Spinal cord (tissue), 10 donors: ENCODE data around the gene CCDC124. TPM values are rescaled to one million over a fixed set of nuclear protein-coding genes. Genes with fewer than 3 reads are reported as not detected.

Experiments used
- DNase-seq, 6 donors: peaks; one replicate each; pipeline versions ENCODE4 v3.0.0 to v3.0.0-alpha.2; 2013 to 2015; ENCODE audit warnings: low spot score in 6 of 6, low read depth in 4 of 6
- H3K27ac ChIP-seq: one replicate; pipeline ENCODE4 v1.5.1; 2013; ENCODE audit warnings: low read depth, low read length, control low read depth
- H3K27me3 ChIP-seq: one replicate; pipeline ENCODE4 v1.6.1; 2013; ENCODE audit warnings: low read length; ENCODE audit not compliant: control insufficient read depth, insufficient read depth
- H3K36me3 ChIP-seq: one replicate; pipeline ENCODE4 v1.6.1; 2013; ENCODE audit warnings: low read length; ENCODE audit not compliant: control insufficient read depth, insufficient read depth
- H3K4me1 ChIP-seq: one replicate; pipeline ENCODE4 v1.6.1; 2013; ENCODE audit warnings: low read length; ENCODE audit not compliant: control insufficient read depth, insufficient read depth
- H3K4me3 ChIP-seq: one replicate; pipeline ENCODE4 v1.5.1; 2013; ENCODE audit warnings: low read depth, low read length, control low read depth
- H3K9me3 ChIP-seq: one replicate; pipeline ENCODE4 v1.6.1; 2013; ENCODE audit warnings: low read length; ENCODE audit not compliant: control insufficient read depth, insufficient read depth
- WGBS: methylation state at CpG from one replicate; pipeline ENCODE4 v1.1.5; 2013; ENCODE audit warnings: missing lambda C conversion rate; ENCODE audit not compliant: insufficient coverage; 5-methylcytosine and 5-hydroxymethylcytosine counted together
- polyA plus RNA-seq, 2 donors: library from polyadenylated mRNA; unstranded; fragments of 120-200 nt; gene quantifications; one replicate each; pipeline ENCODE4 v1.2.1, GENCODE V29; 2013; ENCODE audit not compliant: insufficient read length in 2 of 2
- total RNA-seq, 2 donors: library from RNA; depleted of rRNA in 1 of 2; stranded (reverse); fragments of 120-200 nt in 1 of 2; fragments of >200 nt in 1 of 2; gene quantifications; one replicate each; pipeline versions ENCODE4 v1.2.3 to v1.2.4, GENCODE V29; 2013 to 2014
- donor health status: healthy.

CCDC124 gene
- total and polyA plus RNA-seq, 4 donors, result 24.5 to 142 (median 83.9) TPM

DNA sequence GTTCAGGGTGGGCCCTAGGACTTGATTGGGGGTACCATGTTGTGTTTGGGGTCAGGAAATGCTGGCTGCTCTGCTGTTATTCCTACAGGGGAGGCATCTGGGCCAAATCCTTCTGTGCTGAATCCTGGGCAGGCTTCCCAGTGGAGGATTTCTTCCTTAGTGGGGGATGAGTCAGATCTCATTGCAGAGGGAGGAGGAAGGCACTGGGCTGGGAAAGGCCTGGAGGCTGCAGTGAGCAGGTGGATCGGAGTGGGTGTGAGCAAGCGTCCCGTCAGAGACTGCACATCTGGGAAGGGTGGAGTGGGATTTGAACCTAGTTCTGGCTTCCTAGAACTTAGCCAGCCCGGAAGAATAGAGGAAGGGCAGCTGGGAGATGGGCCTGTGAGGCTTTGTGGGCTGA is 11.5 kb downstream of the CCDC124 start:
- peaks cover 58% of the 10 kb centered on the region for H3K36me3 ChIP-seq
- 90% methylated on average over 4 of the region's 4 CpGs for WGBS
- no peak for DNase-seq
- H3K9me3 ChIP-seq, result no peaks in the 10 kb centered on the region
- H3K27ac ChIP-seq, result no peak overlapping the region
- H3K27me3 ChIP-seq, result peaks cover 3% of the 10 kb centered on the region
- no peak overlapping the region for H3K4me3 ChIP-seq
- H3K4me1 ChIP-seq, result peaks cover 19% of the 10 kb centered on the region

DNA sequence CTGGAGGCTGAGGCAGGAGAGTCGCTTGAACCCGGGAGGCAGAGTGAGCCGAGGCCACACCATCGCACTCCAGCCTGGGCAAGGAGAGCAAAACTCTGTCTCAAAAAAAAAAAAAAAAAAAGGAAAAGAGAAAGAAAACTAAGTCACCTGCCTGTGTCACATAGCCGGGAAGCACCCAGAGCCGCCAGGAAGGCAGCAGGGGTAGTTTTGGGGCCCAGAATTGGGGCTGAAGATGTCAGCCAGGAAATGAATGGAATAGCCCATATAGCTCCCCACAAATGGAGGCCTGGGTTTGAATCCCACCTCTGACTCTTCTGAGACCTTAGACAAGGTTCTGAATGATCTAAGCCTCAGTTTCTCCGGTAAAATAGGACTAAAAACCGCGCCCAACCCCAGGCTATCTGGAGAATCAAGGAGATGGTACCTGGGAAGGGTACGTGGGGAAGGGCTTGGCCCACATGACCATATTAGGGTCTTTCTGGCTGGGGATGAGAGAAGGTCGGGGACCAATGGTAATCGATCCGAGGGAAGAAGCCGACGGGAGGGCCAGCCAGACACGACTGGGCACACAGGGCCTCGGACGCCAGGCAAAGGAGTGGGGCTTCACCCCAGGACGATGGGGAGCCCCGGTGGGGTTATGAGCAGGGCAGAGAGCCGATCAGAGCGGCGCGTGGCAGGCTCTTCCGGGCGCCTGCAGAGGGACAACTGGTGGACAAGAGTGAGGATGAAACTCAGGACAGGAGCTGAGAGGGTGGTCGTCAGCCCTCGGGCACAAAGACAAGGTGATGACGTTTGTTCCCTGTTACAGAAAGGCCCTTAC is 14.4 kb downstream of the CCDC124 start:
- WGBS, result 18% methylated on average over 27 of the region's 29 CpGs
- Histone ChIP-seq H3K9me3 (no peaks in the 10 kb centered on the region), H3K4me3 (peak overlapping the region; percentile 50), H3K4me1 (peaks cover 46% of the 10 kb centered on the region), H3K27ac (peak overlapping the region; percentile 57), H3K27me3 (peaks cover 25% of the 10 kb centered on the region), H3K36me3 (peaks cover 31% of the 10 kb centered on the region)
- DNase-seq, result no peak

DNA sequence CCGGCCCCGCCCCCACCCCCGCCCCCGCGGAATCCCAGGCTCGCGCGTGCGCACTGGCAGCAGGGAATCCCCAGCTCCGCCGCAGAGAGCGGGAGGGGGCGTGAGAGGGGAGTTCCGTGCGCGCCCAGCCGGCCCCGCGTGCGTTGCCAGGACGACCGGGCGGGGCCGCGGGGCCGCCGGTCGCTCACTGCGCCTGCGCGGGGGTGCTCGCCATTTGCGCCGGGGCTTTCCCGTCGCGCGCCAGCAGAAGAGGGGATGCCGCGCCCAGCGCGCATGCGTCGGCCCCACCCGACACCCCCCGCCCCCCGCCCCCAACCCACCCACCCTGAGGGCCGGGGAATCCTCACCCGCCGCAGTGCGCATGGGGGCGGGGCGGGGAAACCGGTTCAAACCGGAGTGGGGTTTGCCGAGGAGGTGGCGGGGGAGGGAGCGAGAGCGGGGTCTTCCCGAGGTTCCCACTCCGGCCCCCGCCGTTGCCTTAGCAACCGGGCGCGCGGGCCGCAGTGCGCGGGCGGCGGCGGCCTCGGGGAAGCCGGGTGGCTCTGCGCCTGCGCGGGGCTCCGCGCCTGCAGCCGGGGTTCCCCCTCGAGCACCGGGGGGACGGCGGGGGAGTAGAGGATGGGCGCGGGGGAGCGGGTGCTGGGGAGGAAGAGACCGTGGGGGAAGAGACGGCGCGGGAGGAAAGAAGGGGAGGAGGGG is 15.1 kb downstream of the CCDC124 start:
- peaks cover 24% of the 10 kb centered on the region for H3K36me3 ChIP-seq
- H3K27ac ChIP-seq, result no peak overlapping the region
- peak in 5 of 6 donors; percentile 86 to 99 (median 95) for DNase-seq
- H3K27me3 ChIP-seq, result peaks cover 33% of the 10 kb centered on the region
- peaks cover 54% of the 10 kb centered on the region for H3K4me1 ChIP-seq
- H3K9me3 ChIP-seq, result no peaks in the 10 kb centered on the region
- under 1% methylated on average over 62 of the region's 92 CpGs for WGBS
- peak overlapping the region; percentile 50 for H3K4me3 ChIP-seq

DNA sequence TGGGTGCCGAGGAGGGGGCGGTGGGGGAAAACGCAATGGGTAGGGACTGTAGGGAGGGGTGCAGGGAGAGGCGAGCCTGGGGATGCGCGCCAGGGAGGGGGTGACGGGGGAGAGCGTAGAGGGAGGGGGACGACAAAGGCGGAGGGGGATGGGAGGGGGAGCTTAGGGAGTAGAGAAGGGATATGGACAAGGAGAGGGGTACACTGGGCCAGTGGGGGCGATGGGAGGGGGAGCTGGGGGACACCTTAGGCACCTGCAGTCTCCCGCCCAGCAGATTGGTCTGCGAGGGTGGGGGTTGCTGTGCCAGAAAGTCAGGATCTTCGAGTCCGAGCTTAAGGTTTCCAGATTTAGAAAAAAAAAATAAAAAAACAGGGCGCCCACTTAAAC is 15.7 kb downstream of the CCDC124 start:
- no peak for DNase-seq
- Histone ChIP-seq H3K27me3 (peaks cover 38% of the 10 kb centered on the region), H3K27ac (no peak overlapping the region), H3K36me3 (peaks cover 18% of the 10 kb centered on the region), H3K4me3 (peak overlapping the region; percentile 32), H3K4me1 (peaks cover 59% of the 10 kb centered on the region), H3K9me3 (no peaks in the 10 kb centered on the region)
- WGBS, result 0% methylated on average over 10 of the region's 16 CpGs

DNA sequence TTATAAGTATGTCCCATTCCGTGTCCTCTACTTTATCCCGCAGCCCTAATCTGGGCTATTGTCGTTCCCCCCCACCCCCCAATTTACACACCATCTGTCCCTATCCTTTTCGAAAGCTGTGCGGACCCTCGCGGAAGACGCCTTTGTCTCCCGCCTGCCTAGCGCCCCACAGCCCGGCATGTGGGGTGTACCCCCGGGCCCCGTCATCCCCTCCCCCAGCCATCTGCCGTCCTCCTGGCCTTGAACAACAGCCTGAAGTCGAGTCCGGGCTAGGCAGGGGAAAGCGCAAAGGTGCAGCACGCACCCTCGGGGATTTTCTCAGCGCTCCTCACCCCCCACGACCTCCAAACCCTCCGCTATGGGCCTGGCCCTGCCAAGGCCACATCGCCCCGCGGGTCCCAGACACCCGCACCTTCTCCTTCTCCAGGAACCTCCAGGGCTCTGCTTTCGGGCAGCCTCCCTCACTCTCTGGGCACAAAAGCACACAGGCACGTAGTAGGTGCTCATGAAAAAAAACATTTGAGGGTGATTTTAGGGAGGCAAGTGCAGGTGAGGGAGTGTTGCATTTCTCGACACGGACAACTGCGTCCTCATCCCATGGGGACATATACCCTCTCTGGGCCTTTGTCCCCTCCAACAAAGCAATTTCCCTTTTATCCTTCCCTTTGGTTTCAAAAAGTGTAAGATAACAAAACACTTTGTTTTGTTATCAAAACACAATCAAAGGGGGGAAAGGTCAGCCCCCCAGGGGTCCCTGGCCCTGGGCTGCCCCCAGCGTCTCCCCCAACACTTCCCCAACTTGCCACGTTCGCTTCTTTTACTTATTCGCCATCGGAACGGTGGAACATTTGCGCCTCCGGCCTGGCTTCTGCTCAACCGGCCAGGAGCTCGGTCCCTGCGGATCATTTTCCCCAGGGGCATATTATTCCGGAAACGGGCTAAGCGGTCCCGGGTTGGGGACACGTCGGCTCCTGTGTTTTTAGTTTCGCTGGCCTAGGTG is 16.4 kb downstream of the CCDC124 start:
- H3K27ac ChIP-seq, result no peak overlapping the region
- H3K4me1 ChIP-seq, result peaks cover 64% of the 10 kb centered on the region

DNA sequence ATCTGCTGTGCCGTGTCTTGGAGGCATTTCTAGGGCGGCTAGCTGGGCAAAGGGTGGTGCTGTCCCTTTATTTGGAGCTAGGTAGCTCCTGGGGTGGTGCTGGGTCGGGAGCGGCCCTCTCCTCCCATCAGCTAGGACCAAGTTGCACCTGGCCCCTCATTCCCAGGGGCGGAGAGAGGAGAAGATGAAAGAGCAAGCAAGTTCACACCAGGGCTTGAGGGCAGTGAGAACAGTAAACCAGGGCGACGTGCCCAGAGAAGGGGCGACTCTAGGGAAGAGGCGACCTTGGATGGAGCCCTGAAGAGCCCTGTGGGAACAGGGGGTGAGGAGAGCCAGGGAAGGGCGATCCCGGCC is 17.1 kb downstream of the CCDC124 start:
- Histone ChIP-seq H3K27me3 (peaks cover 44% of the 10 kb centered on the region), H3K27ac (no peak overlapping the region), H3K9me3 (no peaks in the 10 kb centered on the region), H3K36me3 (peaks cover 4% of the 10 kb centered on the region), H3K4me3 (peak overlapping the region; percentile 16), H3K4me1 (peaks cover 64% of the 10 kb centered on the region)
- no peak for DNase-seq
- WGBS, result 21% methylated on average over 8 of the region's 11 CpGs

More for the DNA sequence above, 16.4 kb downstream of the CCDC124 start:
- Histone ChIP-seq H3K9me3 (no peaks in the 10 kb centered on the region), H3K4me3 (no peak overlapping the region), H3K27me3 (peaks cover 44% of the 10 kb centered on the region), H3K36me3 (peaks cover 11% of the 10 kb centered on the region)
- peak in 2 of 6 donors; percentile 75 to 84 for DNase-seq
- 24% methylated on average over 41 of the region's 49 CpGs for WGBS

DNA sequence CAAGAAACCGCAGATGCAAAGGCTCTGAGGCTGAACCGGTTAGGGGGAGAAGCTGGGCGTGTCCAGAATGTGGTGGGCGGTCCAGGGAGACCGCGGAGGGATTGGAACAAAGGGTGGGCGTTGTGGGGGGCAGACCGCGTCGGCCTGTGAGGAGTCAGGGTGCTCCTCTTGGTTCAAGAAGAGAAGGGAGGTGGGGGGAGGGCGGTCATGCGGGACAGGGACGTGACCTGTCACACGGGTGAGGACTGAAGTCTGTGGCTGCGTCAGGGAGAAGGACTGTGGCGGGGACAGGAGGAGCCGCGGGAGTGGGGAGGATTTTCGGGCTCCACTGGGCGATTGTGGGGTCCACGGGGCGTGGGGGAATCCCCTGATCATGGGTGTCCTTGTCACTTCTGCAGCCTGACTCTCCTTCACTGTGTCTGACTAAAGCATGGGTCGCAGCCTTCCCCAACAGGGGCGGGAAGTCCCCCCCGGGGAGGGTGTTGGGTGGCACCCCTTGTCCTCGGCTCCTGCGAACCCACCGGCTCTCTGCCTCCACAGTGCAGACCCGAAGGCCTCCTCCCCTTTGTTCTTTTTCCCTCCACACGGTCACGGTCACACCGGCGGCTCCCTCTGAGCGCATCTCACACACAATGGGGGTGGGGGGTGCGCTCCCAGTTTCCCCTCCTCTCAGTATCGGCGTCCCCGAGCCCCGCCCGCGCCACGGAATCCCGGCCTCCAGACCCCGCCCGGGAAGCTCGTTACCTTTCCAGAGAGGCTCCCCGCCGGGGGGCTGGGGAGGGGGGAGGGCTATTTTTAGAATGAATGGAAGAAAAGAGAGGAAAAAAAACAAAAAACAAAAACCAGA is 17.7 kb downstream of the CCDC124 start:
- 4% methylated on average over 28 of the region's 48 CpGs for WGBS
- H3K27me3 ChIP-seq, result peaks cover 44% of the 10 kb centered on the region
- peak overlapping the region; percentile 16 for H3K4me3 ChIP-seq
- H3K9me3 ChIP-seq, result no peaks in the 10 kb centered on the region
- peak in 2 of 6 donors; percentile 86 to 92 for DNase-seq
- no peaks in the 10 kb centered on the region for H3K36me3 ChIP-seq
- no peak overlapping the region for H3K27ac ChIP-seq
- H3K4me1 ChIP-seq, result peaks cover 64% of the 10 kb centered on the region

DNA sequence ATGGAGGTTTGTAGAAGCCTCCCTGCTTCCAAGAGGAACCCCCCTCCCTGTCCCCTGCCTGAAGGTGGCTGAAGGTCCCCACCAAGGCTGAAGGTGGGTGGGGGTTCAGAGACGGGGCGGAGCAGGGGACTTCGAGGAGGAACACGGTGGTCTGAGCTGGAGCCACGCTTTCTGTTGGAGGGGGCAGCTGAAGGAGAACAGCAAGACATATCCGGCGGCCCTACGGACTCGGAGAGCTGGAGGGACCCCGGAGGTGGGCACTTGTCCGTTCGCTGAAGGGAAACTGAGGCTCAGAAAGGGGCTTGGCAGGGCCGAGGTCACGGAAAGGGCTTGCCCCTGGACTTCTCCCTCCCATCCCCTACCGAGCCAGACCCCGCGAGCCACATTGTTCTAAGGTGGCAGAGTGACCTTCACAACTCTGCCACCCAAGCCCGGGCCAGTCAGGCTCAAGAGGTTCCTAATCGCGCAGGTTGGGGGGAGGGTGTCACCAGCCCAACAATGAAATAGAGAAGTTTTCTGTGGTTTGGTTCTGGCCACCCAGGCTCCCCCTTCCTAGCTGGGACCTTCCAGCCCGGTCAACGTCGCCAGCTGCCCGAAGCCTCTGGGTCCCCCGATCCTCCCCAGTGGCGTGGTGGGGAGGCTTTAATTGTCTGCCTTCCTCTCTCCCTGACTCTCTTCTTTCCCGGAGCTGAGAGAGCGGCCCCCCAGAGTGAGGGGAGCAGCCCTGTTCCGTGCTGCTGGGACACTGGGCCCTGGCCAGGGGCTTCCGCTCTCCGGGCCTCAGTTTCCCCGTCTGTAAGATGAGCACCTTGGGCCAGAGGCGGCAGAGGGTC is 18.6 kb downstream of the CCDC124 start:
- Histone ChIP-seq H3K9me3 (no peaks in the 10 kb centered on the region), H3K27ac (no peak overlapping the region), H3K4me1 (peaks cover 62% of the 10 kb centered on the region), H3K4me3 (peak overlapping the region; percentile 29), H3K36me3 (no peaks in the 10 kb centered on the region), H3K27me3 (peaks cover 44% of the 10 kb centered on the region)
- 1% methylated on average over 28 of the region's 33 CpGs for WGBS
- DNase-seq, result peak in 1 of 6 donors; percentile 34
